HG03571 (cell line): Measurements from ENCODE around the gene UBE2D2.
A peak's percentile ranks its signal among the peaks of the same experiment; 100 is the strongest.
"Not testable (repeated sequence)": the region's sequence is repeated elsewhere in the genome, so short reads cannot be mapped to it uniquely, and the experiment has no call there.

ENCODE experiments used
- ATAC-seq: cut with Tn5 transposase; IDR thresholded peaks from one replicate; pipeline ENCODE4 v1.9.1; 2021; ENCODE audit not compliant: unreplicated experiment

Gene UBE2D2

DNA sequence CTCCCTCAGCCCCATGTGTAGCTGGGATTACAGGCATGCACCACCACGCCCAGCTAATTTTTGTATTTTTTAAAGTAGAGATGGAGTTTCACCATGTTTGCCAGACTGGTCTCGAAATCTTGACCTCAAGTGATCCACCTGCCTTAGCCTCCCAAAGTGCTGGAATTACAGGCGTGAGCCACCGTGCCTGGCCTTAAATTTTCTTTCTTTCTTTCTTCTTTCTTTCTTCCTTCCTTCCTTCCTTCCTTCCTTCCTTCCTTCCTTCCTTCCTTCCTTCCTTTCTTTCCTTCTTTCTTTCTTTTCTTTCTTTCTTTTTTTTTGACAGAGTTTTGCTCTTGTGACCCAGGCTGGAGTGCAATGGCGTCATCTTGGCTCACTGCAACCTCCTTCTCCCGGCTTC is 14.5 kb upstream of the UBE2D2 start:
- ATAC-seq = not testable (repeated sequence)

DNA sequence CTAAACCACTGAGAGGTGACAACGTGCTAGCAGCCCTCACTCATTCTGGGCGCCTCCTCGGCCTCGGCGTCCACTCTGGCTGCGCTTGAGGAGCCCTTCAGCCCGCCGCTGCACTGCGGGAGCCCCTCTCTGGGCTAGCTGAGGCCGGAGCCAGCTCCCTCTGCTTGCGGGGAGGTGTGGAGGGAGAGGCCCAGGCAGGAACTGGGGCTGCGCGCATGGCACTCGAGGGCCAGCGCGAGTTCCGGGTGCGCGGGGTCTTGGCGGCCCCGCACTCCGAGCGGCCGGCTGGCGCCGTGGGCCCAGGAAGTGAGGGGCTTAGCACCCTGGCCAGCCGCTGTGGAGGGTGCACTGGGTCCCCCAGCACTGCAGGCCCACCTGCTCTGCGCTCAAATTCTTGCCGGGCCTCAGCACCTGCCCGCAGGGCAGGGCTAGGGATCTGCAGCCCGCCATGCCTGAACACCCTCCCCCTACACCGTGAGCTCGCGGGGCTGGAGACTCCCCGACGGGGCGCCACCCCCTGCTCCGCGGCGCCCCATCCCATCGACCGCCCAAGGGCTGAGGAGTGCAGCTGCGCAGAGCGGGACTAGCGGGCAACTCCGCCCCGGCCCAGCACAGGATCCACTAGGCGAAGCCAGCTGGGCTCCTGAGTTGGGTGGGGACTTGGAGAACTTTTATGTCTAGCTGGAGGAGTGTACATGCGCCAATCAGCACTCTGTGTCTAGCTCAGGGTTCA is 11.8 kb upstream of the UBE2D2 start:
- ATAC-seq = no peak

DNA sequence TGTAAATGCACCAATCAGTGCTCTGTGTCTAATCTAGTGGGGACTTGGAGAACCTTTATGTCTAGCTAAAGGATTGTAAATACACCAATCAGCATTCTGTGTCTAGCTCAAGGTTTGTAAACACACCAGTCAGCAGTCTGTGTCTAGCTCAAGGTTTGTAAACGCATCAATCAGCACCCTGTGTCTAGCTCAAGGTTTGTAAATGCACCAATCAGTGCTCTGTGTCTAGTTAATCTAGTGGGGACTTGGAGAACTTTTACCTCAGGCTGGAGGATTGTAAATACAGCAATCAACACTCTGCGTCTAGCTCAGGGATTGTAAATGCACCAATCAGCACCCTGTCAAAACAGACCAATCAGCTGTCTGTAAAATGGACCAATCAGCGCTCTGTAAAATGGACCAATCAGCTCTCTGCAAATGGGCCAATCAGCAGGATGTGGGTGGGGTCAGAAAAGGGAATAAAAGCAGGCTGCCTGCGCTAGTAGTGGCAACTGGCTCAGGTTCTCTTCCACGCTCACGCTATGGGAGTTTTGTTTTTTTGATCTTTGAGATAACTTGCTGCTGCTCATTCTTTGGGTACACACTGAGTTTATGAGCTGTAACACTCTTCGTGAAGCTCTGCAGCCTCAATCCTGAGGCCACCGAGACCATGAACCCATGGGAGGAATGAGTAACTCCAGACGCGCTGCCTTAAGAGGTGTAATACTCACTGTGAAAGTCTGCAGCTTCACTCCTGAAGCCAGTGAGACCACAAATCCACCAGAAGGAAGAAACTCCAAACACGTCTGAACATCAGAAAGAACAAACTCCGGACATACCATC is 10.9 kb upstream of the UBE2D2 start:
- ATAC-seq = not testable (repeated sequence)

DNA sequence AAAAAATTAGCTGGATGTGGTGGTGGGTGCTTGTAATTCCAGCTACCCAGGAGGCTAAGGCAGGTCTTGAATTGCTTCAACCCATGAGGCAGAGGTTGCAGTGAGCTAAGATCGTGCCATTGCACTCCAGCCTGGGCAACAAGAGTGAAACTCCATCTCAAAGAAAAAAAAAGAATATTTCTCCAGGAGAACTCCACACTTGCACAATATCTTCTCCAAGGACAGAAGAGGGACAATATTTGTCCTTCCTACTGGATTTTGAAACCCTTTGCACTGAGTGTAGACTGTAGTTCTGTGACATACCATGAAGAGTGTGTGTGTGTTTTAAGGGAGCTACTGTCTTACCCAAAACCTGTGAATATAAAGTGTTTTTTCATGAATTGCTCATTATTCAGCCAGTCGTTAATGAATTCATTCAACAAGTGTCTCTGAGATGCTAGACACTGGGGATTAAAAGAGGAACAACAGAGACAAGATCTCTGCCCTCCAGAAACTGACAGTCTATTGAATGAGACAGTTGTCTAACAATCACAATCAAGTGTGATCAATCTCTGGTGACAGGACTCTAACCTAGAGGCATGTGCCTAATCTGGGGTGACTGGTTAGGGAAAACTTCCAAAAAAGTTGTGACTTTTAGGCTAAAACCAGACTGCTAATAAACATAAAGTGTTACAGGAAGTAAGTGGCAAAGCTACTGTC is 9.8 kb upstream of the UBE2D2 start:
- ATAC-seq = no peak

DNA sequence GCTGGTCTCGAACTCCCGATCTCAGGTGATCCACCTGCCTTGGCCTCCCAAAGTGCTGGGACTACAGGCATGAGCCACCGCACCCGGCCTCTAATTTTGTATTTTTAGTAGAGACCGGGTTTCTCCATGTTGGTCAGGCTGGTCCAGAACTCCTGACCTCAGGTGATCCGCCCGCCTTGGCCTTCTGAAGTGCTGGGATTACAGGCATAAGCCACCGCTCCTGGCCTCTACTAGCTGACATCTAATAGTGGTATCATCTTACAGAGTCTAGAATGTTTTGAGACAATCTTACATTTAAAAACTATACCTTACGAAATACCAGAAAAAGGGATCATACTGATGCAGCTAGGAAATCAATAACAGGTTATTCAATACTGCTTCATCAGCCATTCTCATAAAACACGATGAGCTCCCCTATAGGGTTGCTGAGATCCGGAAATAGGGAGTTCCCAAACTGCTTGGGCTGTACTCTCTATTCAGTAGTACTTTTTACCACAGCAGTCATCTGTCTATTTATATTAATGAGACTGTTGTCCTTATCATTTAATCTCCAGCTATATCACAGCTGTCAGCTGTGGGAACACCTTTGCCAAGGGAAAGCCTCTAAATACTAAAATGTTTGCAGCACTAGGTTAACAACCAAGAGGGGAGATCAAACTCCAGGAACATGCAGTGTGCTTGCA is 8.1 kb upstream of the UBE2D2 start:
- no peak for ATAC-seq

DNA sequence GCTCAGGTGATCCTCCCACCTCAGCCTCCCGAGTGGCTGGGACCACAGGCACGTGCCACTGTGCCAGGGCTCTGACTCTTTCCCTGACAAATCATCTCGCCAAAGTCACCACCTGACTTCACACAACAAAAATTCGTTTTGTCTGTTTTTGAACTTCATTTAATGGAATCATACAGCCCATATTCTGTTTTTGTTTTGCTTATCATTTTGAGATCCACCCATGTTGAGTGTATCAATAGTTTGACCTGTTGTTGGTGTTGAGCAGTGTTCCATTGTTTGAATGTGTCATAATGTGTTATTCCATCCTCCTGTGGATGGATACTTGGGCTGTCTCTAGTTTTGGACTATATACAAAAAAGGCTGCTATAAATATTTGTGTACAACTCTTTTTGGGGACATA is 6.9 kb upstream of the UBE2D2 start:
- no peak for ATAC-seq

DNA sequence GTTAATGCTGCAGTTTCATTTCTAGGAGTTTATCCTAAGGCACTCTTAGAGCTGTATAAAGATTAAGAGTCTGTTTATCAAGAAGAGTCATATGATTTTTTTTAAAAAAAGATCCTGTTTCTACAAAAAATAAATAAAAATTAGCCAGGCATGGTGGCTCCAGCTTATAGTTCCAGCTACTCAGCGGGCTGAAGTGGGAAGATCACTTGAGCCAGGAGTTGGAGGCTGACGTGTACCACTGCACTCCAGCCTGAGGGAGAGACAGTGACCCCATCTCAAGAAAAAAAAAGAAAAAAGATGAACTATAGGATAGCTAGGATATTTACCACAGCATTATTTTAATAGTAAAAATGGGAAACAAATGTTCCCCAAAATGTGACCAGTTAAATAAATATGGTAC is 3.3 kb upstream of the UBE2D2 start:
- no peak for ATAC-seq

DNA sequence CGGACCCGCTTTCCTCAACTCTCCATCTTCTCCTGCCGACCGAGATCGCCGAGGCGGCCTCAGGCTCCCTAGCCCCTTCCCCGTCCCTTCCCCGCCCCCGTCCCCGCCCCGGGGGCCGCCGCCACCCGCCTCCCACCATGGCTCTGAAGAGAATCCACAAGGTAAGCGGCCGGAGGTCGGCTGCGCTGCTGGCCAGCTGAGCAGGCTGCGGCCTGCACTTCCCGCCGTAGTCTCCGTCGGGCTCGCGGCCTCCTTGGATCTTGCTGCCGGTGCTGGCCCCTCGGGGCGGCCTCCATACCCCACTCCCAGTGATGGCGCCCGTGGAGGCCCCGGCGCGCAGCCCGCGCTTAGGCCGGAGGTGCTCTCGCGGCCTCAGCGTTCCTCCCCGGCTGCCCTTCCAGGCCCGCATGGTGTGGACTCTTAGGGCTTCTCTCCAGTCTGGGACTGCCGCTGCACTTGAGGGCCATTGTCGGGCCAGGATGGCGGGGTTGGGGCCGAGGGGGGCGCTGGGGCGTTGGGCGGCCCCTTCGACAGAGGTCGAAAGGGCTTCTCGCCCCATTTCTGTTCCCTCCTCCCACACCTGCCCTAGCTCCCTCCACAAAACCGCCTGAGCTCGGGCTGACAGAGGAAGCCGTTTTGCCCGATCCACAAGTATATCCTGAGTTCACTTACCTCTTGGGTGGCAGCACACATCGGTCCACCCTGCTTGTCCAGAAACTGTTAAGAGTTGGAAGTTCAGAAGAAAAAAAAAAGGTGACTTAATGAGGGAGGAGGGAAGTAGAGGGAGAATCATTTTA is 714 bp downstream of the UBE2D2 start:
- ATAC-seq = peak; percentile 11

DNA sequence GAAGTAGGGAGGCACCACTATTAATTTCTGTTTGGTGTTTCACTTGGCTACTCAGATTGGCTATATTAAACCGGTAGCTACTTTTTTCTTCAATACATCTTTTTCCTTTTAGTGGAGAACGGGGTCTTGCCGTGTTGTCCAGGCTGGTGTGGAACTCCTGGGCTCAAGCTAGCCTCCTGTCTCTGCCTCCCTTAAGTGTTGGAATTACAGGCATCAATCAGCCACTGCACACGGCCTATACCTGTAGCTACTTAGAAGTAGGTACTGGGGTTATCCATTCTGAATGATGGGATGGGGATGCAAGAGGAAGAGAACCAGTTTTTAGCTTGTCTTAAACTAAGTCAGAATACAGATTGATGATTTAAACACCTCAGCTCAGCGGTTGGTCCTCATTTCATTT is 1.7 kb downstream of the UBE2D2 start:
- no peak for ATAC-seq

DNA sequence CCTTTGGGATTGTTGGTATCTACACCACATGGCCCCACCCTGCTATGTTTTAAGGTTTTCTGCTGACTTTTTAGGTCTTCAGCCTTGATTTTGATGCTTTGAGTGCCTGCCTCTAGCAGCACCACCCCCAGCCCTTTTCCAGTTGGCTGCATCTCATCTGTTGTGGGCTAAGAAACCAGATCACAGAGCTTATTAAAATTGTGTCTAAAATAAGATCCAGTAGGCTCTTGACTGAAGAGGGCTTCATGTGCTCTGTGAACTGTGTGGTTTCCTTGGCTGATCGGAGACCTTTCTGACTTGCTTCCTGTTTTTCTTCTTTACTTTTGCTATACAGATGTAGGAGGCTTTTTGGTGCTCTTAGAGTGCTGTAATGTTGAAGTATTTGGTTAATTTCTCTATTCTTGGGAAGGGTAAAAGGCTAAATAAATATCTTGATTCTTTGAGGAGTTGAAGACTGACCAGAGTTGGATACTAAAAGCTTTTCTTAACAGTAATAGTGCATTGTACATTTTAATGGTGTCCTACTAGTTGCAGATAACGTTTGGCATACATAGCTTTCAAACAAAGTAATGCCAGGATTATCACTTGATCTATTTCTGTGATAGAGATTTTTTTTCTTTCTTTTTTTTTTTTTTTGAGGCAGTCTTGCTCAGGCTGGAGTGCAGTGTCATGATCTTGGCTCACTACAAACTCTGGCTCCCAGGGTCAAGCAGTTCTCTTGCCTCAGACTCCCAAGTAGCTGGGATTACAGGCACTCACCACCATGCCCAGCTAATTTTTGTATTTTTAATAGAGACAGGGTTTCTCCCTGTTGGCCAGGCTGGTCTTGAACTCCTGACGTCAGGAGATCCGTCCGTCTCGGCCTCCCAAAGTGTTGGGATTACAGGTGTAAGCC is 4.5 kb downstream of the UBE2D2 start:
- peak; percentile 37 for ATAC-seq

DNA sequence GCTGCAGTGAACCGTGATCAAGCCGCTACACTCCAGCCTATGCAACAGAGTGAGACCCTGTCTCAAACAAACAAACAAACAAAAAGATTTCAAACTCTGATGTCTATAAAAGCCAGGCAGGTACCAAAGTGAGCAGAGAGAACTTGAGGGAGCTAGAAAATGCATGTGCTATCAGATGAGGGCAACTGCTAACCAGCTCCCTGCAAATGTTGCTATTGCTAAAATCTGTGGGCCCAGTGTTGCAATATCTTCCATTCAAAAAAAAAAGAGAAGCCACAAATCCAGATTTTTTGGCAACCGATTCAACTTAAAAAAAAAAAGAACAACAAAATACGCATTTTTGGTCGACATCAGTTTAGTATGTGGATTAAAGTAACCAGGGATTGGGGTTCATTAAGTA is 5.5 kb downstream of the UBE2D2 start:
- no peak for ATAC-seq

DNA sequence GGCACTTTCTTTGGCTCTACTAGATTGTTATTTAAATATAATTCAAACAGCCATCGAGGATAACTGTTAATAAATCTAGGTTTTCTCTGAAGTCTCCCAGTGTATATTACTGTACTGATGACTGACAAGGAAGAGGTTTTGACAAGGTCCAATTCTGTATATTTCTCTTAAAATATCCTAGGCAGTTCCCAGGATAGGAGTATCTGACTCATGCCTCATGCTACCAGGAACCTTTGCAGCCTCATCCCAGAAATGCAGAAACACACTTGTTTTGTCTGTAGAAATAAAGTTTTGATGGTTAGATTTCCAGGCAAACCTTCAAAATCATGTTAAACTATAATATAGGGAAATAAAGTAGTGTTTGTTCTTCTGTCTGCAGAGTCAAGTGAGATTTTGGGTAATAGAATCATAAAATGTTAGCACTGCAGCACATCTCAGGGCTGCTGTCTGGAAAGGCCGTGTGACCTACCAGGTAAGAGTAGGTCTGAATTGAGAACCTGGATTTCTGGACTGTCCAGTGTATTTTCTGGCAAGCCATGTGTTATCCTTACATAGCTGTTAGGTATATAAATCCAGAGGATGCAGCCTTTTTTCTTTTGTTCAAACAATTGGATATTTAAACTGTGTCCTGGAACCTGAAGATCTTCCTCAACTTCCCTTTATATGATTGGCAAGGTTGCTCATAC is 8.3 kb downstream of the UBE2D2 start:
- no peak for ATAC-seq

DNA sequence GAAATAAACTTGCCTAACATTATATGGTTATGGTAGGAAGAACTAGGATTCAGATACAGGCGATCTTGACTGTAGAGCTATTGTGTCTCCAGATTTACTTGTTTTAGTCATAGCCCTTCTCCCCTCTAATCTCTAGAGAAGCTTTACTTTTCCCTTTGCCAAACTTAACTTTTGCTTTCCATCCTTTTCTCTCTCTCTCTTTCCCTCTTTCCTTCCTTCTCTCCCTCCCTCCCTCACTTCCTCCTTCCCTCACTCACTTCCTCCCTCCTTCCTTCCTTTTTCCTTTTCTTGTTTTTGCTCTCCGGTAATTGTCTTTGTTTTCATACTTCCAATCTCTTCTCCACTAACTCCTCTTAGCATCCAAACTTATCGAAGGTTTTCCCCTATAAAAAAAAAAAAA is 10.4 kb downstream of the UBE2D2 start:
- ATAC-seq = no peak

DNA sequence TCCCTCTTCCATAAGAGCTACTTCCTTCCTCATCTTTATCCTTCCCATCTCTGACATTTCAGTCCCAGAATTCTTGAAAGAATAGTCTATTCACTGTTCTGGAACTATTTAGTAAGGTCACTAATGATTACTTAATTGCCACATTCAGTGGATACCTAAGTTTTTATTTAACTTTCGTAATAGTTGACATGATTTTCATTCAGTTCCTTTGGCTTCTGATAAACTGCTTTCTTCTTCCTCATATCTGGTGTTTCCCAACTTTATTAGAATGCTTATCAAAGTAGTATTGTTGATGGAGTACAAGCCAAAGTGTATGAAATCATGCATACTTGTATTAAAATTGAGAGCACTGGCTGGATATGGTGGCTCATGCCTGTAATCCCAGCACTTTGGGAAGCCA is 10.8 kb downstream of the UBE2D2 start:
- no peak for ATAC-seq

DNA sequence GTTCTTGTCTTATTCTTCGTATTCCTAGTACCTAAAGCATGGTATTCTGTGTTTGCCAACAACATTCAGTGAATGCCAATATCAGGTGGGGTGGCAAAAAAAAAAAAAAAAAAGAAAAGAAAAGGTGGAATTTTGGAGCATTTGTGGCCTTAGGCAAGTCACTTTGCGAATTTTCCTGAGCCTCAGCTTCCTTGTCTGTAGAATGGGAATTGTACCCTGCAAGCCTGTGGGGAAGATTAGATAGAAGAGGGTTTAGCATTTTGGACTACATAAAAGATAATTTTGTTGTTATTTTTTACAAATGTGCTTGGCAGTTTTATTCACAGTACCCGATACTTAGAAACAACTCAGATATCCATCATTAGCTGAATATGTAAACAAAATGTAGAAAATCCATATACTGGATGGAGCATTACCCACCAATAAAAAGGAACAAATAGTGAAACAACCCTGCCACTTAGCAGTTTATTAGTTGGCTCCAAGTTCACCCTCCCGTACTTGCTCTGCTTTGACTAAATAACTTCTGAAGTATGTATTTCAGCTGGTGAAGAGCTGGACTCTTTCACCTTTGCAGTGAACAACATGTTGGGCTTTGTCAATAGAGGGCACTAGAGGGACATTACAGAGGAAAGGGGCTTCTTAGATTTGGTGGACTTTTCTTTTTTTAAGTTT is 13.6 kb downstream of the UBE2D2 start:
- ATAC-seq = no peak

DNA sequence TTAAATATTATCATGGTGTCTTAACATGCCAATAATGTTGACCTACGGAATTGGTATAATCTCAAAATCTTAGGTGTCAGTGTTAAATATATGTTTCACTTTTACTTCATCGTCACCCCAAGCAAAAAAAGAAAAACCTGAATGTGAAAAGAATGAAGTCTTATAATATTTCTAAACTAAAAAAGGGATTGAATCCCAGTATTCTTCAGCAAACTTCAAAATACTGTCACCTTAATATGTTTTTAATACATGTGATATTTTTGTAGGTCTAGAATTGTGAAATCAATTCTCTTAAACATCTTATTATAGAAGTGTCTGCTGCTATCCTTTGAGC is 14.1 kb downstream of the UBE2D2 start:
- no peak for ATAC-seq

DNA sequence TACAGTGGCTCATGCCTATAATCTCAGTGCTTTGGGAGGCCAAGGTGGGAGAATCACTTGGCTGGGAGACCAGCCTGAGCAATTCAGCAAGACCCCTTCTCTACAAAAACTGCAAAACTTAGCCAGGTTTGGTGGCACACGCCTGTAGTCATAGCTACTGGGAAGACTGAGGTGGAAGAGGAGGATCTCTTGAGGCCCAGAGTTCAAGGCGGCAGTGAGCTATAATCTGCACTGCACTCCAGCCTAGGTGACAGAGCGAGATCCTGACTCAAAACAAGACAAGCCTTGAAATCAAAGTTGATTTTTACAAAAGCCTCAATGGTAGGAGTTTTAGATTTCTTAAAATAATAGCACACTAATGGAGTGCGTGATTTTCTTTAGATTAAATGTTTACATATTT is 14.6 kb downstream of the UBE2D2 start:
- ATAC-seq = no peak

DNA sequence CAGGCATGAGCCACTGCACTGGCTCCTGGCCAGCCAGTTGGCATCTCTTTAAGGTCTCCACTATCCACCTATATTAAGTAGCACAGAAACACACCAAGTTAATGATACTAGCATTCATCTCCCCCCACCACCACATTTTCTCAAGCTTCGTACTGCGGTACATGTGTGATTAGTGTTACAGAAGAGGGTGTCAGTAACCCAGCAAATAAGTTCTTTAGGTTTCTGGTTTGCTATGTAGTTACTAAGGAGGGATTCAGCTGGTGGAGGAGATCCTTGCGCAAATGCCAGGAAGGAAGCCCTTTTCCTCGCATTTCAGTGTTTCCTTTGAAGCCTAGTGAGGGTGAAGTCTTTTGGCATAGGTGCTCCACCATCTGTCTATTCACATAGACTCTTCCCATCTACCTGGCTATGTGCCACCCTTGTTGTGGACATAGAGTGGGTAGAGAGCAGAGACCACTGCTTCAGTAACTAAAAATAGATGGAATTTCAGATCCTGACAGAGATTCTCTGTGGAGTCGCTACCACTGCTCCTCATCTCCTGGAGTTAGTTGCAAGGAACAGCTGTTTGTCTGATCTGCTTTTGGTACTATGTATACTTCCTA is 16.7 kb downstream of the UBE2D2 start:
- no peak for ATAC-seq
